ENCODE results near the gene NEK7.
"Not testable (repeated sequence)": the region's sequence is repeated elsewhere in the genome, so short reads cannot be mapped to it uniquely, and the experiment has no call there.

NEK7 gene

GRCh38 chr1:198300451-198300850, 143.7 kb downstream of the NEK7 start:
- DNase-seq: no peak

- no peak for DNase-seq
Measured at GRCh38 chr1:198304431-198304830, 147.6 kb downstream of the NEK7 start.

- DNase-seq: not testable (repeated sequence)
Measured at GRCh38 chr1:198314817-198315216, 158.0 kb downstream of the NEK7 start.

- DNase-seq: not testable (repeated sequence)
Measured at GRCh38 chr1:198315331-198315730, 158.5 kb downstream of the NEK7 start.

GRCh38 chr1:198316546-198317100, 159.8 kb downstream of the NEK7 start:
- no peak for DNase-seq

- no peak for DNase-seq
Measured at GRCh38 chr1:198318085-198318484, 161.3 kb downstream of the NEK7 start.

GRCh38 chr1:198320759-198321158, 164.0 kb downstream of the NEK7 start:
- DNase-seq: no peak

- DNase-seq: no peak
Measured at GRCh38 chr1:198326232-198326631, 169.4 kb downstream of the NEK7 start.

- DNase-seq: no peak
Measured at GRCh38 chr1:198326915-198327314, 170.1 kb downstream of the NEK7 start.

GRCh38 chr1:198328458-198329032, 171.7 kb downstream of the NEK7 start:
- DNase-seq: no peak

GRCh38 chr1:198330982-198331615, 174.3 kb downstream of the NEK7 start:
- DNase-seq: no peak

GRCh38 chr1:198333744-198334143, 176.9 kb downstream of the NEK7 start:
- DNase-seq: no peak

- DNase-seq: no peak
Measured at GRCh38 chr1:198335663-198336062, 178.9 kb downstream of the NEK7 start.

GRCh38 chr1:198337886-198338285, 181.1 kb downstream of the NEK7 start:
- no peak for DNase-seq

GRCh38 chr1:198340139-198340538, 183.3 kb downstream of the NEK7 start:
- no peak for DNase-seq

- no peak for DNase-seq
Measured at GRCh38 chr1:198346178-198346577, 189.4 kb downstream of the NEK7 start.

- no peak for DNase-seq
Measured at GRCh38 chr1:198350456-198350855, 193.7 kb downstream of the NEK7 start.

- no peak for DNase-seq
Measured at GRCh38 chr1:198352975-198353695, 196.3 kb downstream of the NEK7 start.

GRCh38 chr1:198357937-198358336, 201.1 kb downstream of the NEK7 start:
- no peak for DNase-seq

GRCh38 chr1:198359024-198359653, 202.3 kb downstream of the NEK7 start:
- DNase-seq: peak in 1 of 2 experiments; percentile 36

- no peak for DNase-seq
Measured at GRCh38 chr1:198360208-198360729, 203.5 kb downstream of the NEK7 start.

GRCh38 chr1:198361237-198361767, 204.5 kb downstream of the NEK7 start:
- DNase-seq: no peak

GRCh38 chr1:198363625-198364151, 206.9 kb downstream of the NEK7 start:
- no peak for DNase-seq

All from NCI-H2081 (cell line).